ENCODE measurements around the gene LRRC59. TPM values are rescaled to one million over a fixed set of nuclear protein-coding genes. Genes with fewer than 3 reads are reported as not detected.

LRRC59 gene
- total and polyA plus RNA-seq, 2 of the 13 experiments (the other 11 are each of a cell fraction or from before 2014, with no cell fraction given), result 87.3 to 222 TPM

DNA sequence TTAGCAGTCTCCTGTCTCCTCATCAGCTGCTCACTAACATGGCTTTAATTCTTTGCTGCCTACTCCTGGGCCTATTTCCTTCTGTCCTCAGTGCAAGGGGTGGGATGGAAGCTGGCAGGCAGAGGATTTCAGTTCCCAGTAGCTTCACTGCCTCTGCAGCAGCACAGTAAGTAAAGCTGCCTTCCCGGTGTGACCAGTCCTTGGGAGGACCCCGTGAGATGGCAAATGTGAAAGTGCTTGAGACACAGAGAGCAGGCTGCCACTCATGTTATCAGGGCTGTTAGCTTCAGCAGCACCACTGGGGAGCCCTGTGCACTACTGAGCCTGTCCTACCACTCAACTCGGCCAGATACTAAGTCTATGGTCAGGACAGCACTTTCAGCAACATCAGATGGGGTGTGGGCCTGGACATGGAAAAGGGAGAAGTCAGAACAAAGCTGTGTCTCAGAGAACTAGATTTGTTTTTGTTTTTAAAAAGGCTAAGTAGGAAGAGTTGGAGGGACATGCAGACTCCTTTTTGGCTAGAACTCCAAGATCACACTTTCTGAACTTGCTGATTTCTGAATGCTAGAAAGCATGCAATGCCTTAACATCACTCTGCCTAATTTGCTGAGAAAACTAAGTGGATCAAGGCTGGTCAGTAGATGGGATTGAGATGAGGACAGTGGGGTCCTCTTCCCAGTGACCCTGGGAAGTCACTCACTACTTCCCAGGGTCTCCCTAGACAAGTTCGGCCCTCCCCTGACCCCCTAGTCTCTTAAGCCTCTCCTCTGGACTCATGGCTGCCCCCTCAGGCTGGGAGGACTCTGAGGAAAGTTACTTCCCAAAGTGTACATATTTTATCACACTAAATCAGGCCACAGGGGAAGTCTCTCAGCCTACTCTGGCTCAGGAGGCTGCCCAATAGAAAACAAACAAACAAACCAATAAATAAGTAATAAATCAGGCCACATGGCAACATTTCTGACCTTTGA, 29.8 kb upstream of the LRRC59 start (continued):
- TF ChIP-seq GRHL1 (CRISPR knock-in tag; conservative IDR thresholded peaks at IDR 0.05) (no peak), ZBTB42 (CRISPR knock-in tag; IDR thresholded peaks at IDR 0.05) (0 out of 2 replicates have a peak, but pooled peaks have one; percentile 58), ZNF816 (CRISPR knock-in tag; IDR thresholded peaks at IDR 0.05; ENCODE audit: borderline replicate concordance) (no peak), EEA1 (CRISPR knock-in tag; IDR thresholded peaks at IDR 0.05; ENCODE audit: borderline replicate concordance) (no peak), ZFAT (CRISPR knock-in tag; conservative IDR thresholded peaks at IDR 0.05) (no peak), PHF21A (CRISPR knock-in tag; IDR thresholded peaks at IDR 0.05) (0 out of 2 replicates have a peak, but pooled peaks have one; percentile 14), IRF2 (CRISPR knock-in tag; IDR thresholded peaks at IDR 0.05) (peak; percentile 74; the same call in 1 of the 2 replicates), MXI1 (IDR thresholded peaks at IDR 0.05; ENCODE audit: borderline replicate concordance, low read depth, low read length) (no peak), ZNF574 (CRISPR knock-in tag; IDR thresholded peaks at IDR 0.05) (peak; percentile 99), SALL1 (CRISPR knock-in tag; IDR thresholded peaks at IDR 0.05) (peak; percentile 67), ETV5 (CRISPR knock-in tag; IDR thresholded peaks at IDR 0.05; ENCODE audit: borderline replicate concordance) (no peak), ZFX (CRISPR knock-in tag; IDR thresholded peaks at IDR 0.05; ENCODE audit: low read depth) (peak; percentile 77), RNF2 (conservative IDR thresholded peaks at IDR 0.05; ENCODE audit: low read depth) (no peak), ATM (IDR thresholded peaks at IDR 0.05; ENCODE audit: borderline replicate concordance) (no peak), ZNF572 (CRISPR knock-in tag; IDR thresholded peaks at IDR 0.05) (no peak), KDM2A (CRISPR knock-in tag; IDR thresholded peaks at IDR 0.05; ENCODE audit: borderline replicate concordance, low read depth) (peak; percentile 58), POGZ (CRISPR knock-in tag; IDR thresholded peaks at IDR 0.05) (peak; percentile 94), ZNF737 (CRISPR knock-in tag; IDR thresholded peaks at IDR 0.05; ENCODE audit: borderline replicate concordance) (peak; percentile 26; the same call in 1 of the 2 replicates), CREM (IDR thresholded peaks at IDR 0.05) (no peak; the same call in 1 of the 2 replicates), CREM (CRISPR knock-in tag; IDR thresholded peaks at IDR 0.05) (no peak)
- TF ChIP-seq, protein P1, sequence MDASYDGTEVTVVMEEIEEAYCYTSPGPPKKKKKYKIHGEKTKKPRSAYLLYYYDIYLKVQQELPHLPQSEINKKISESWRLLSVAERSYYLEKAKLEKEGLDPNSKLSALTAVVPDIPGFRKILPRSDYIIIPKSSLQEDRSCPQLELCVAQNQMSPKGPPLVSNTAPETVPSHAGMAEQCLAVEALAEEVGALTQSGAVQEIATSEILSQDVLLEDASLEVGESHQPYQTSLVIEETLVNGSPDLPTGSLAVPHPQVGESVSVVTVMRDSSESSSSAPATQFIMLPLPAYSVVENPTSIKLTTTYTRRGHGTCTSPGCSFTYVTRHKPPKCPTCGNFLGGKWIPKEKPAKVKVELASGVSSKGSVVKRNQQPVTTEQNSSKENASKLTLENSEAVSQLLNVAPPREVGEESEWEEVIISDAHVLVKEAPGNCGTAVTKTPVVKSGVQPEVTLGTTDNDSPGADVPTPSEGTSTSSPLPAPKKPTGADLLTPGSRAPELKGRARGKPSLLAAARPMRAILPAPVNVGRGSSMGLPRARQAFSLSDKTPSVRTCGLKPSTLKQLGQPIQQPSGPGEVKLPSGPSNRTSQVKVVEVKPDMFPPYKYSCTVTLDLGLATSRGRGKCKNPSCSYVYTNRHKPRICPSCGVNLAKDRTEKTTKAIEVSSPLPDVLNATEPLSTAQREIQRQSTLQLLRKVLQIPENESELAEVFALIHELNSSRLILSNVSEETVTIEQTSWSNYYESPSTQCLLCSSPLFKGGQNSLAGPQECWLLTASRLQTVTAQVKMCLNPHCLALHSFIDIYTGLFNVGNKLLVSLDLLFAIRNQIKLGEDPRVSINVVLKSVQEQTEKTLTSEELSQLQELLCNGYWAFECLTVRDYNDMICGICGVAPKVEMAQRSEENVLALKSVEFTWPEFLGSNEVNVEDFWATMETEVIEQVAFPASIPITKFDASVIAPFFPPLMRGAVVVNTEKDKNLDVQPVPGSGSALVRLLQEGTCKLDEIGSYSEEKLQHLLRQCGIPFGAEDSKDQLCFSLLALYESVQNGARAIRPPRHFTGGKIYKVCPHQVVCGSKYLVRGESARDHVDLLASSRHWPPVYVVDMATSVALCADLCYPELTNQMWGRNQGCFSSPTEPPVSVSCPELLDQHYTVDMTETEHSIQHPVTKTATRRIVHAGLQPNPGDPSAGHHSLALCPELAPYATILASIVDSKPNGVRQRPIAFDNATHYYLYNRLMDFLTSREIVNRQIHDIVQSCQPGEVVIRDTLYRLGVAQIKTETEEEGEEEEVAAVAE (CRISPR knock-in tag; IDR thresholded peaks at IDR 0.05; ENCODE audit: borderline replicate concordance), result no peak

Data from HepG2 (cell line).